ENCODE measurements around the gene GLYATL2. TPM values are rescaled to one million over a fixed set of nuclear protein-coding genes. Genes with fewer than 3 reads are reported as not detected.

Gene GLYATL2
- total RNA-seq, 1 experiment from 2014 or later = not detected

GRCh38 chr11:58845386-58845785 is 882 bp upstream of the GLYATL2 start:
- no TSS peak for BruUV-seq (replicated peaks)
- H3K79me2 ChIP-seq (ENCODE audit: insufficient read depth, low read length) = no peaks in the 10 kb centered on the region
- peaks cover 4% of the 10 kb centered on the region; the same call in 1 of the 2 replicates for H3K27me3 ChIP-seq (ENCODE audit: insufficient read depth, low read length)
- no peak overlapping the region for H3K4me2 ChIP-seq (ENCODE audit: low read length)
- TF ChIP-seq TCF7L2 (IDR thresholded peaks at IDR 0.05; ENCODE audit: borderline replicate concordance, extremely low read depth, insufficient read depth, insufficient read length) (no peak), JUND (IDR thresholded peaks at IDR 0.05) (no peak), CTCF (IDR thresholded peaks at IDR 0.05 in 2 of 3, conservative IDR thresholded peaks at IDR 0.05 in 1 of 3; ENCODE audit: borderline replicate concordance in 1 of 3, insufficient read depth in 1 of 3, low read depth in 2 of 3, low read length in 2 of 3) (no peak)
- no peaks in the 10 kb centered on the region for H4K20me1 ChIP-seq (ENCODE audit: insufficient read depth)
- H3K27ac ChIP-seq (ENCODE audit: low read depth, low read length) = no peak overlapping the region
- H3K4me3 ChIP-seq (replicated peaks in 1 of 2; ENCODE audit: low read depth in 1 of 2, low read length in 2 of 2) = no peak overlapping the region
- H3K36me3 ChIP-seq (ENCODE audit: control insufficient read depth in 1 of 2, insufficient read depth in 2 of 2, low read length in 2 of 2) = no peaks in the 10 kb centered on the region
- ATAC-seq (no peak), DNase-seq (ENCODE audit: low read depth, low spot score) (no peak)
- no peaks in the 10 kb centered on the region for H3K9me3 ChIP-seq (ENCODE audit: control insufficient read depth in 1 of 2, insufficient read depth in 1 of 2, low read depth in 1 of 2, low read length in 2 of 2)
- ChIA-PET RAD21 (ENCODE audit: low non-redundant PET in 1 of 2, low total read pairs in 2 of 2, uncharacterized antibody in 2 of 2, unreplicated experiment in 2 of 2) (no interaction called here), CTCF (no interaction called here), POLR2A (no interaction called here)
- intact Hi-C loops (cut with micrococcal nuclease) = no loop called here
- H3K4me1 ChIP-seq (ENCODE audit: control insufficient read depth in 1 of 2, insufficient read depth in 2 of 2, low read length in 2 of 2) = no peaks in the 10 kb centered on the region
- no peaks in the 10 kb centered on the region for H3K9me2 ChIP-seq (ENCODE audit: insufficient read depth)
- H2AFZ ChIP-seq (ENCODE audit: low read depth, low read length, poor library complexity, severe bottlenecking) = no peak overlapping the region
- H3K9ac ChIP-seq (ENCODE audit: low read length) = no peak overlapping the region

GRCh38 chr11:58837707-58838388 is 6.7 kb downstream of the GLYATL2 start:
- Histone ChIP-seq H2AFZ (ENCODE audit: low read depth, low read length, poor library complexity, severe bottlenecking) (no peak overlapping the region), H3K27ac (ENCODE audit: low read depth, low read length) (no peak overlapping the region), H3K4me3 (replicated peaks in 1 of 2; ENCODE audit: low read depth in 1 of 2, low read length in 2 of 2) (no peak overlapping the region), H3K36me3 (ENCODE audit: control insufficient read depth in 1 of 2, insufficient read depth in 2 of 2, low read length in 2 of 2) (no peaks in the 10 kb centered on the region), H3K4me1 (ENCODE audit: control insufficient read depth in 1 of 2, insufficient read depth in 2 of 2, low read length in 2 of 2) (no peaks in the 10 kb centered on the region), H3K79me2 (ENCODE audit: insufficient read depth, low read length) (no peaks in the 10 kb centered on the region), H3K9me2 (ENCODE audit: insufficient read depth) (no peaks in the 10 kb centered on the region), H3K9ac (ENCODE audit: low read length) (no peak overlapping the region), H3K27me3 (ENCODE audit: insufficient read depth, low read length) (no peaks in the 10 kb centered on the region), H3K9me3 (ENCODE audit: control insufficient read depth in 1 of 2, insufficient read depth in 1 of 2, low read depth in 1 of 2, low read length in 2 of 2) (no peaks in the 10 kb centered on the region), H3K4me2 (ENCODE audit: low read length) (no peak overlapping the region), H4K20me1 (ENCODE audit: insufficient read depth) (no peaks in the 10 kb centered on the region)
- ChIA-PET POLR2A (no interaction called here), RAD21 (ENCODE audit: low non-redundant PET in 1 of 2, low total read pairs in 2 of 2, uncharacterized antibody in 2 of 2, unreplicated experiment in 2 of 2) (no interaction called here), CTCF (no interaction called here)
- DNase-seq (ENCODE audit: low read depth, low spot score) (no peak), ATAC-seq (no peak)
- intact Hi-C loops (cut with micrococcal nuclease) = no loop called here
- no TSS peak for BruUV-seq (replicated peaks)
- TF ChIP-seq POLR2AphosphoS5 (IDR thresholded peaks at IDR 0.05; ENCODE audit: low read depth, low read length) = no peak
- TF ChIP-seq TCF7L2 (IDR thresholded peaks at IDR 0.05; ENCODE audit: borderline replicate concordance, extremely low read depth, insufficient read depth, insufficient read length) = no peak
- no peak for TF ChIP-seq MAX (IDR thresholded peaks at IDR 0.05)
- TF ChIP-seq ELF1 (IDR thresholded peaks at IDR 0.05; ENCODE audit: borderline replicate concordance, low read depth) = no peak
- TF ChIP-seq FOSL1 (IDR thresholded peaks at IDR 0.05; ENCODE audit: low read depth) = no peak
- no peak for TF ChIP-seq ZNF274 (IDR thresholded peaks at IDR 0.05; ENCODE audit: low read depth, low read length)
- TF ChIP-seq EZH2phosphoT487 (IDR thresholded peaks at IDR 0.05; ENCODE audit: borderline replicate concordance) = no peak
- no peak for TF ChIP-seq CBX3 (IDR thresholded peaks at IDR 0.05; ENCODE audit: low read depth)
- TF ChIP-seq SRF (IDR thresholded peaks at IDR 0.05; ENCODE audit: low read depth) = no peak
- no peak for TF ChIP-seq REST (IDR thresholded peaks at IDR 0.05; ENCODE audit: low read depth)
- TF ChIP-seq SIN3A (IDR thresholded peaks at IDR 0.05; ENCODE audit: low read depth) = no peak
